ENCODE measurements around the gene MBD3L5.

- TF ChIP-seq POLR2AphosphoS5 (IDR thresholded peaks at IDR 0.05) (no peak), CTCF (IDR thresholded peaks at IDR 0.05) (no peak)
Measured at GRCh38 chr19:6995054-6995453, 35.3 kb upstream of the MBD3L5 start.

Measured in esophagus muscularis mucosa (tissue), 3 donors.